ENCODE data around the gene ESCO1.
"Not testable (repeated sequence)": the region's sequence is repeated elsewhere in the genome, so short reads cannot be mapped to it uniquely, and the experiment has no call there.

The ESCO1 gene

DNA sequence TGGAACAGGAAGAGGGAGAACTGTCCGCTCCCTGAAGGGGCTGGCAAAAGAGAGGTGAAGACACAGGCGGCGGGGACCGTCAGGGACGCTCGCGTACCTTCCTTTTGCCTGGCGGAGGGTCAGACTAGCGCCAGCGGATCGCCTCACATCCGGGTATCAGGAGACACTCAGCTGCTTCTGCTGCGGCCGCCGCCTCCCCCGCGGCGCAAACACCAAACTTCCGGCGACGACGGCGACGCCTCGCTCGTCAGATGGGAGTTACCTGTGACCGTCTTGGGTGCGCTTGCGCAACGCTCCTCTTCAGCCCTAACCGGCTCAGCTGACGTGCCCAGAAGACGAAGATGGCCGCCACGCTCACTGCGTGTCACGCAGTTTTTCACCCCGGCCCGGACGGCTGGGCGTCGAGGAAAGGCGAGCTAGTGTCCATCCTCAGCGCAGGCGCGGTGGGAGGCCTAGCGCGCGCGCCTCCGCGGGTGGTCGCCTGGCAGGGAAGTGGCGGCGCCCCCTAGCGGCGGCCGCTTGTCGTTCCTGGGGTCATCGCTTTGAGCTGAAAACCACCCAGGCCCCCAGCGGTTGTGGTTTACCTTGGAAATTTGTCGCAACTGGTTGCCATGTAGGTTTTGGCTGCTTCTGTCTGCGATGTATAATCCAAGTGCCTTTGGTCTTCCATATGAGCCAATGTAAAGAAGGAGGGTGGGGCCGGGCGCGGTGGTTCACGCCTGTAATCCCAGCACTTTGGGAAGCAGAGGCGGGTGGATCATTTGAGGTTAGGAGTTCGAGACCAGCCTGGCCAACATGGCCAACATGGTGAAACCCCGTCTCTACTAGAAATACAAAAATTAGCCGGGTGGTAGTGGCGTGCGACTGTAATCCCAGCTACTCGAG lies at the start of gene ESCO1:
Gene ESCO1, minus strand, starts transcription at position 179 of the 885 bp plus-strand sequence. CDS start 25,861 bp downstream, outside the sequence.
- peak; percentile 96 for DNase-seq

DNA sequence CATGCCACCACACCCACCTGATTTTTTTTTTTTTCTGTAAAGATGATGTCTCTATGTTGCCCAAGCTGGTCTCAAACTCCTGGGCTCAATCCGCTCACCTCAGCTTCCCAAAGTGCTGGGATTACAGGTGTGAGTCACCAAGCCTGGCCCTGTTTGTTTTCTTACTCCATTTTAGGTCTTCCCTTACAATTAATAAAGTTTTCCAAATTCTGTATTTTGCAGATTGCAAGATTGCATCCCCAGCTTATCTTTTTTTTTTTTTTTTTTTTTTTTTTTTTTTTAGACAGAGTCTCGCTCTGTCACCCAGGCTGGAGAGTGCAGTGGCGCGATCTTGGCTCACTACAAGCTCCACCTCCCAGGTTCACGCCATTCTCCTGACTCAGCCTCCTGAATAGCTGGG lies 39.9 kb upstream of the ESCO1 start:
- DNase-seq, result not testable (repeated sequence)

- no peak for DNase-seq
Measured at GRCh38 chr18:21638822-21639221, 38.3 kb upstream of the ESCO1 start.

DNA sequence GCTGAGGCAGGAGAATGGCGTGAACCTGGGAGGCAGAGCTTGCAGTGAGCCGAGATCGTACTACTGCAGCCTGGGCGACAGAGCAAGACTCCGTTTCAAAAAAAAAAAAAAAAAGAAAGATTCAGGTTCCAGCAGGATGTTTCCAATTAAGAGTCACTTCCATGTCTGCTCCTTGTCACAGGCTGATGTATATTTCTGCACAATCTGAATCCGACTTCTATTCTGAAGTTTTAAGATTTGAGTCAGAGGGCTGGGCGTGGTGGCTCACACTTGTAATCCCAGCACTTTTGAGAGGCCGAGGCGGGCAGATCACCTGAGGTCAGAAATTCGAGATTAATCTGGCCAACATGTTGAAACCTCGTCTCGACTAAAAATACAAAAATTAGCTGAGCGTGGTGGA lies 36.3 kb upstream of the ESCO1 start:
- no peak for DNase-seq

DNA sequence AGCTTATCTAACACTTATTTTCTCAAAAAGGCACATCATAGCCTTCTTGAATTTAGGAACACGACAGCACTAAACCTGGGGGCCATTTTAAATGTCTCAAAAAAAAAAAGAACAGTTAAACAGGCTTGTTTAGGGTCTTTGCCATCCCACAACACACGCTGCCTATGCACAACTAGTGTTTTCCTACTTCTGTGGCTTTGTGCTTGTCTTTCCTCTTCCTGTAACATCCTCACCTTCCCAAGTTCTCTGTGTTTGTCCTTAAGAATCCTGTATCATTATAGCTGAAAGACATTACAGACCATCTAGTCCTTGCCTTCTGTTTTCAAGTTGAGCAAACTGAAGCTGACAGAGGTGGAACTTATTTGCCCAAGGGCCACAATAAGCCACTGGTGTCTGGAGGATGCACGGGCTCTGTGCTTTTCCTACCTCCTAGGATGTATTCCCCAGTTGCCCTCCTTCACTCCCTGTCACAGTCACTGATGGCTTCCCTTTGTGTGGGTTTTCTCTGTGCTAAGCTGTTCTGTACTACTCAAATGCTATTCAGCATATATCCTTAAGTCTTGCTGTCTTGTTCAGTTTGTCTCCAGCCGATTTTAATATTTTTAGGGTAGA lies 34.2 kb upstream of the ESCO1 start:
- no peak for DNase-seq

DNA sequence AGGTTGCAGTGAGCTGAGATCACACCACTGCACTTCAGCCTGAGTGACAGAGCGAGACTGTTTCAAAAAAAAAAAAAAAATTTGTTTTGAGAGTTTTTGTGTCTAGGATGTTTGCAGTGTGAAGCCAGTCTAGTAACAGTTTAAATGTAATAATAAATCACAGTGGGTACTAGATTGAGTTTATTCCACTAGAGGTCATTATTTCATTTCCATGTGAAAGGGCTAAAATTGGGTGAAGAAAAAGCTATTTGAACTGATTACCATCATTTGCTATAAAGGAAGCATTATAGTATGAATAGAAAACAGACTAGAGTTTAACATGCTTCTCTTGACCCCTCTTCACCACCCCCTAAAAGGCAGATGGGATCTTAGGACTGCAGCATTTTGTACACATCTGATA lies 31.9 kb upstream of the ESCO1 start:
- no peak for DNase-seq

- DNase-seq, result no peak
Measured at GRCh38 chr18:21629089-21629832, 28.8 kb upstream of the ESCO1 start.

DNA sequence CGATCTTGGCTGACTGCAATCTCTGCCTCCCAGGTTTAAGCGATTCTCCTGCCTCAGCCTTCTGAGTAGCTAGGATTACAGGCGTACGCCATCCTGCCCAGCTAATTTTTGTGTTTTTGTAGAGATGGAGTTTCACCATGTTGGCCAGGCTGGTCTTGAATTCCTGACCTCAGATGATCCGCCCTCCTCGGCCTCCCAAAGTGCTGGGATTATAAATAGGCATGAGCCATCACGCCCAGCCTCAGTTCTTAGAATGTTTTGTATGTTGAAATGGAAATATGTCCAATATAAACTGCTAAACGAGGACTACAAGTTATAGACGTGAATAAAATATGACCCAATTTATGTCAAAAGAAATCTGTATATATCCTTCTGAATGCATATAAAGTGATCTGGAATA lies 21.1 kb upstream of the ESCO1 start:
- DNase-seq, result not testable (repeated sequence)

DNA sequence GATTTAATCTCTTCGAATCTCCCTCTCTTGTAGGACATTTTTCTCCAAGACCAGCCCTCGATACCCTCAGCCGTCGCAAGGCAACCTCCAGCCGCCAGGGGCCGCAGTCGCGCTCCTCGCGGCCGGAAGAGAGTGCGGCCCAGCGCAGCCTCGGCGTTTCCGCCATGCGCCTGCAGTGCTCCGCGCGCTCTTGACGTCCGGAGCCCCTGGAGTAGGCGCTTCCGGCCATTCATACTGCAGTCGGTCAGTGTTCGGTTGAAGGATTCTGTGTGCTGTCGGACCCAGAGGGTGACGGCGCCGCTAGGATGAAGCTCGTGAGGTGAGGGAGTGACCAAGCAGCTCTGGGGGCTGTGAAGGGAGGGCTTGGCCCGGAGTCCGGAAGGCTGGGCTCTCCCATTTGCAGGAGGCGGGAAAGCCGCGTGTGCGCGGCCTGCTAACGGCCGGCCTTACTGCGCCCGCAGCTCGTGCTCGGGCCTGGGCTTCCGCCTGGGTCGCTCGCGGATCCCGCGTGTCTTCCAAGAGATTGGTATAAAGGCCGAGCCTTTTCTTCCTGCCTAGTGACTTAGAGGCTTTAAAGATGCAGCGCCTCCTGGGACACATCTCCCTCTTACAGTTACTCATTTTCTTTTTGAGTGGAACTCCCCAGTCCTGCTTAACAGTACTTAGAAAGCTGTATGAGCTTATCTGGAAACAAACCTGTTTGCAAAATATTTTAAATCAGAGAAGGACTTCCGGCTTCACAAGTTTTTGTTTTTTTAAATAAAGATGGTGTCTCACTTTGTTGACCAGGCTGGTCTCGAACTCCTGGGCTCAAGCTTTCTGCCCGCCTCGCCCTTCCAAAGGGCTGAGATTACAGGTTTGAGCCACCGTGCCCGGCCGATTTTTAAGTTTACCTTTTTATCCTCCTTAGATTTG lies 11.9 kb upstream of the ESCO1 start, which contains the start of gene SNRPD1:
Gene SNRPD1, plus strand, starts transcription at position 190 of the 915 bp plus-strand sequence. Its CDS starts 116 bp downstream, at position 306.
- DNase-seq, result peak; percentile 63

DNA sequence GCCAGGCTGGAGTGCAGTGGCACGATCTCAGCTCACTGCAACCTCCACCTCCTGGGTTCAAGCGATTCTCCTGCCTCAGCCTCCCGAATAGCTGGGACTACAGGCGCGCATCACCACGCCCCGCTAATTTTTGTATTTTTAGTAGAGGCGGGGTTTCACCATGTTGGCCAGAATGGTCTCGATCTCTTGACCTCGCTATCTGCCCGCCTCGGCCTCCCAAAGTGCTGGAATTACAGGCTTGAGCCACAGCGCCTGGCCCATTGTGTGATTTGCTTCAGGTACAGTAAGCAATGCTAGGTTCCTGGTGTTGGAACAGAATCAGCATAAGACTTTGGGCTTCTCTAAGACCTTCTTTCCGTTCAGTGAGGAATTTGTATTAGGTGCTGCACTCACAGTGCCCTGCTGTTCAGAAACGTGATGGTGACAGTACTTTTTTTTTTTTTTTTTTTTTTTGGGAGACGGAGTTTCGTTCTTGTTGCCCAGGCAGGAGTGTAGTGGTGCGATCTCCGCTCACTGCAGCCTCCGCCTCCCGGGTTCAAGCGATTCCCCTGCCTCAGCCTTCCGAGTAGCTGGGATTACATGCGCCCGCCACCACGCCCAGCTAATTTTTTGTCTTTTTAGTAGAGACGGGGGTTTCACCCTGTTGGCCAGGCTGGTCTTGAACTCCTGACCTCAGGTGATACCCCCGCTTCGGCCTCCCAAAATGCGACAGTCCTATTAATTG lies 11.1 kb upstream of the ESCO1 start:
- not testable (repeated sequence) for DNase-seq

- no peak for DNase-seq
Measured at GRCh38 chr18:21605213-21605612, 4.7 kb upstream of the ESCO1 start.

GRCh38 chr18:21604671-21605070 lies 4.2 kb upstream of the ESCO1 start:
- no peak for DNase-seq

GRCh38 chr18:21602299-21602587 lies 1.7 kb upstream of the ESCO1 start:
- DNase-seq, result no peak

GRCh38 chr18:21599585-21600525 lies 649 bp downstream of the ESCO1 start:
- DNase-seq, result peak; percentile 29

DNA sequence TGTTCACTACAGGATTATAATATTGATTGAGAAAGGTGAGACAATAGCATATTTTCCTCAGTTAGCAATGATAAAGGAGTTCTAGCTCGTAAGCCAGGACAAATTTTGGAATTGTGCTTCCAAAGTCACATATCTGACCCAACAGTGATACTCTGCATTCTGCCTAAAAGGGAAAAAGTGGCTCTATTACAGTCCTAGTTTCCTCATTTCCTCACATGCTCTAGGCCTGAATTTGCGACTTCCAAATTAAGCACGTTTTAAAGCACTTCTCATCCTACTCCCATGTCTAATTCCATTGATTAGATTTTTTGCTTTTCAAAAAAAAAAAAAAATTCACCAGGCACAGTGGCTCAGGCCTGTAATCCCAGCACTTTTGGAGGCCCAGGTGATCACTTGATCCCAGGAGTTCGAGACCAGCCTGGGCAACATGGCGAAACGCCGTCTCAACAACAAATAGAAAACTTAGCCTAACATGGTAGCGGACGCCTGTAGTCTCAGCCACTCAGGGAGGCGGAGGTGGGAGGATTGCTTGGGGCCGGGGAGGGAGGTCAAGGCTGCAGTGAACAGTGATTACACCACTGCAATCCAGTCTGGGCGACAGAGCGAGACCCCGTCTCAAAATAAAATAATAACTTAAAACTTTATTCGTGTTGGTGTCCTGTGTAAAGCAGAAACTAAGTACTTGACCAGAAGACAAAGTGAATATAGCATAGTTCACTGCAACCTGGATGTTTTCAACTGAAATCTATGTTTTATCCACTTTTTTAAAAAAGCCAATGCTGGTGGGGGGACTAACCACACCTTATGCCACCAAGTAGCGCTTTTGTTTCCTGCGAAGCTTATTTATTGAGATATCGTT lies 1.5 kb downstream of the ESCO1 start:
- peak; percentile 6 for DNase-seq

DNA sequence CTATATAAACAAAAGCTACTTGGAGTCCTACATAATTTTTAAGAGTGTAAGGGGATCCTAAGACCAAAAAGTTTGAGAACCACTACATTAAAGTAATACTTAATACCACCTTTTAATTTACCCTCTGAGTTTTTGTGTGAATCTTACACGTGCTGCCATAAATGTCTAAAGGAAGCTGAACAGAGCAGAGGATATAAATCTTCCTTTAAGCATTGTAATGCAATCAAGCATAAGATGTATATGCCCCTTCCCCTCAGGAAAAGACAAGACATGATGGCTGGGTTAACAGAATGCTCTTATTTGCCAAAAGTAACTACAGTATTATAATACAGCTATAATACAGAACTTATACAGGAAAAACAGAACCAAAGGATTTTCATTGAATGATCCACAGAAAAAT lies 2.9 kb downstream of the ESCO1 start:
- no peak for DNase-seq

- DNase-seq, result no peak
Measured at GRCh38 chr18:21593540-21594257, 6.8 kb downstream of the ESCO1 start.

- not testable (repeated sequence) for DNase-seq
Measured at GRCh38 chr18:21592361-21592760, 8.1 kb downstream of the ESCO1 start.

DNA sequence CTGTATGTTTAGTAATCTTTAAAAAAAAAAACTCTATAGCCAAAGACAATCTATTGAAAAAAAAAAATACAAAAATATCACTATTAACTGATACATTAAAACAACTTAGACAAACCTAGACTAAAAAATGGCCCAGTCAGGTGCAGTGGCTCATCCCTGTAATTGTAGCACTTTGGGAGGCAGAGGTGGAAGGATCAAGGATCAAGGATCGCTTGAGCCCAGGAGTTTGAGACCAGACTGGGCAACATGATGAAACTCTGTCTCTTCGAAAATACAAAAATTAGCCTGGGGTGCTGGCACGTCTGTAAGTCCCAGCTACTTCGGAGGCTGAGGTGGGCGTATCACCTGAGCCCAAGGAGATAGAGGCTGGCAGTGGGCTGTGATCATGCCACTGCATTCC lies 16.1 kb downstream of the ESCO1 start:
- DNase-seq, result no peak

Measured in DMS79 (cell line).